Liver (tissue), 9 donors: ENCODE measurements around the gene PHF12. TPM values are rescaled to one million over a fixed set of nuclear protein-coding genes. Genes with fewer than 3 reads are reported as not detected.

Experiments used
- DNase-seq: peaks from one replicate; pipeline ENCODE4 v3.0.0-alpha.2; 2017; ENCODE audit warnings: low spot score
- H3K27ac ChIP-seq, 2 donors: one replicate each; pipeline ENCODE4 v1.7.0; 2013; ENCODE audit warnings: inconsistent platforms in 2 of 2, low read length in 2 of 2, control low read depth in 1 of 2, low read depth in 1 of 2, mild to moderate bottlenecking in 1 of 2
- H3K27me3 ChIP-seq, 4 donors: one replicate each; pipeline versions ENCODE4 v1.6.1 to v1.7.0; 2013; ENCODE audit warnings: low read length in 3 of 4, inconsistent platforms in 1 of 4, mild to moderate bottlenecking in 1 of 4, moderate library complexity in 1 of 4; ENCODE audit not compliant: control insufficient read depth in 4 of 4, insufficient read depth in 4 of 4
- H3K36me3 ChIP-seq, 4 donors: one replicate each; pipeline versions ENCODE4 v1.6.1 to v1.7.0; 2013; ENCODE audit warnings: low read length in 3 of 4, mild to moderate bottlenecking in 3 of 4, low read depth in 1 of 4, moderate library complexity in 1 of 4; ENCODE audit not compliant: control insufficient read depth in 4 of 4, insufficient read depth in 3 of 4
- H3K4me1 ChIP-seq, 4 donors: one replicate each; pipeline versions ENCODE4 v1.6.1 to v1.7.0; 2013; ENCODE audit warnings: low read length in 3 of 4, mild to moderate bottlenecking in 3 of 4, moderate library complexity in 1 of 4; ENCODE audit not compliant: control insufficient read depth in 4 of 4, insufficient read depth in 4 of 4
- H3K4me3 ChIP-seq, 3 donors: one replicate each; pipeline versions ENCODE4 v1.6.1 to v1.7.0; 2013; ENCODE audit warnings: low read length in 3 of 3, control low read depth in 1 of 3, low read depth in 1 of 3, mild to moderate bottlenecking in 1 of 3
- H3K9ac ChIP-seq, 2 donors: one replicate each; pipeline ENCODE4 v1.7.0; 2013; ENCODE audit warnings: low read length in 2 of 2, mild to moderate bottlenecking in 2 of 2, moderate library complexity in 2 of 2, control low read depth in 1 of 2, low read depth in 1 of 2
- H3K9me3 ChIP-seq, 4 donors: one replicate each; pipeline versions ENCODE4 v1.6.1 to v1.7.0; 2013; ENCODE audit warnings: low read length in 3 of 4; ENCODE audit not compliant: control insufficient read depth in 4 of 4
- ATF3 ChIP-seq: IDR thresholded peaks from 2 replicates; pipeline ENCODE4 v1.6.1; 2016; ENCODE audit warnings: antibody characterized with exemption
- FOXA1 ChIP-seq: IDR thresholded peaks from 2 replicates; pipeline ENCODE4 v1.6.1; 2016; ENCODE audit warnings: antibody characterized with exemption
- GABPA ChIP-seq, 2 donors: IDR thresholded peaks in 1 of 2; conservative IDR thresholded peaks in 1 of 2; 2 replicates each; pipeline ENCODE4 v1.6.1; 2016; ENCODE audit warnings: antibody characterized with exemption in 2 of 2, mild to moderate bottlenecking in 1 of 2, moderate library complexity in 1 of 2
- HNF4A ChIP-seq, 2 donors: conservative IDR thresholded peaks; 2 replicates each; pipeline ENCODE4 v1.6.1; 2016; ENCODE audit warnings: antibody characterized with exemption in 2 of 2, mild to moderate bottlenecking in 2 of 2
- HNF4G ChIP-seq: IDR thresholded peaks from 2 replicates; pipeline ENCODE4 v1.6.1; 2016; ENCODE audit warnings: antibody characterized with exemption
- JUND ChIP-seq, 2 donors: IDR thresholded peaks; 2 replicates each; pipeline ENCODE4 v1.6.1; 2016; ENCODE audit warnings: antibody characterized with exemption in 2 of 2
- RAD21 ChIP-seq, 2 donors: IDR thresholded peaks; 2 replicates each; pipeline ENCODE4 v1.6.1; 2016; ENCODE audit warnings: antibody characterized with exemption in 2 of 2, mild to moderate bottlenecking in 2 of 2
- RXRA ChIP-seq, 2 donors: IDR thresholded peaks; 2 replicates each; pipeline ENCODE4 v1.6.1; 2017 to 2018; ENCODE audit warnings: antibody characterized with exemption in 2 of 2, mild to moderate bottlenecking in 1 of 2
- SP1 ChIP-seq: IDR thresholded peaks from 2 replicates; pipeline ENCODE4 v1.6.1; 2018; ENCODE audit warnings: antibody characterized with exemption, mild to moderate bottlenecking
- TAF1 ChIP-seq: conservative IDR thresholded peaks from 2 replicates; pipeline ENCODE4 v1.6.1; 2016; ENCODE audit warnings: antibody characterized with exemption, mild to moderate bottlenecking
- YY1 ChIP-seq: IDR thresholded peaks from 2 replicates; pipeline ENCODE4 v1.6.1; 2016; ENCODE audit warnings: antibody characterized with exemption, mild to moderate bottlenecking
- WGBS: extraction: QIAGEN DNeasy Blood & Tissue Kit; methylation state at CpG from one replicate; pipeline ENCODE4 v1.1.7; 2013; 5-methylcytosine and 5-hydroxymethylcytosine counted together
- polyA plus RNA-seq, 2 donors: library from polyadenylated mRNA; stranded (reverse) in 1 of 2; unstranded in 1 of 2; fragments of 200-250 nt in 1 of 2; fragments of >200 nt in 1 of 2; fragmentation: Nextera tagmentation in 1 of 2; extraction: Ambion mirVana in 1 of 2; gene quantifications; one replicate each; pipeline versions ENCODE4 v1.2.1 to v1.2.3, GENCODE V29; 2013 to 2015
- total RNA-seq, 2 donors: library from RNA; depleted of rRNA; stranded (reverse); fragments of >200 nt; gene quantifications; one replicate each; pipeline ENCODE4 v1.2.3, GENCODE V29; 2014
- TF ChIP-seq, protein P1 (sequence below): IDR thresholded peaks from 2 replicates; pipeline ENCODE4 v1.6.1; 2016; ENCODE audit warnings: antibody characterized with exemption, mild to moderate bottlenecking
- TF ChIP-seq, protein P2 (sequence below): IDR thresholded peaks from 2 replicates; pipeline ENCODE4 v1.6.1; 2016; ENCODE audit warnings: antibody characterized with exemption
- TF ChIP-seq, protein P3 (sequence below): fragments of 150-350 bp; IDR thresholded peaks from 2 replicates; pipeline ENCODE4 v1.5.1; 2017; ENCODE audit warnings: improper control_type of control experiment, low read depth, low read length; ENCODE audit not compliant: missing input control
- TF ChIP-seq, protein P4 (sequence below): IDR thresholded peaks from 2 replicates; pipeline ENCODE4 v1.6.1; 2016; ENCODE audit warnings: antibody characterized with exemption
- donor health status: healthy.
- donor health status: healthy.
- donor health status: healthy.
- donor health status: healthy.
- donor health status: healthy.

PHF12 gene
- total and polyA plus RNA-seq, 4 donors, result 4.3 to 21.3 (median 11.7) TPM

GRCh38 chr17:28882154-28882895 is 69.0 kb downstream of the PHF12 start:
- H3K9me3 ChIP-seq, result no peaks in the 10 kb centered on the region

More at GRCh38 chr17:28882154-28882895, 69.0 kb downstream of the PHF12 start:
- H3K4me1 ChIP-seq, result no peaks in the 10 kb centered on the region
- no peaks in the 10 kb centered on the region for H3K27me3 ChIP-seq
- WGBS, result 96% methylated on average over 18 of the region's 18 CpGs
- peaks cover 37 to 71% (median 45%) of the 10 kb centered on the region in 4 donors for H3K36me3 ChIP-seq
- H3K4me3 ChIP-seq, result no peak overlapping the region
- no peak for DNase-seq
- no peak overlapping the region for H3K27ac ChIP-seq
- TF ChIP-seq GABPA (IDR thresholded peaks at IDR 0.05 in 1 of 2, conservative IDR thresholded peaks at IDR 0.05 in 1 of 2) (no peak), YY1 (no peak), SP1 (no peak), HNF4A (conservative IDR thresholded peaks at IDR 0.05) (no peak), TAF1 (no peak), ATF3 (no peak), JUND (IDR thresholded peaks at IDR 0.05) (no peak), FOXA1 (no peak), HNF4G (no peak), RAD21 (IDR thresholded peaks at IDR 0.05) (no peak), RXRA (IDR thresholded peaks at IDR 0.05) (no peak)
- TF ChIP-seq, protein P1, sequence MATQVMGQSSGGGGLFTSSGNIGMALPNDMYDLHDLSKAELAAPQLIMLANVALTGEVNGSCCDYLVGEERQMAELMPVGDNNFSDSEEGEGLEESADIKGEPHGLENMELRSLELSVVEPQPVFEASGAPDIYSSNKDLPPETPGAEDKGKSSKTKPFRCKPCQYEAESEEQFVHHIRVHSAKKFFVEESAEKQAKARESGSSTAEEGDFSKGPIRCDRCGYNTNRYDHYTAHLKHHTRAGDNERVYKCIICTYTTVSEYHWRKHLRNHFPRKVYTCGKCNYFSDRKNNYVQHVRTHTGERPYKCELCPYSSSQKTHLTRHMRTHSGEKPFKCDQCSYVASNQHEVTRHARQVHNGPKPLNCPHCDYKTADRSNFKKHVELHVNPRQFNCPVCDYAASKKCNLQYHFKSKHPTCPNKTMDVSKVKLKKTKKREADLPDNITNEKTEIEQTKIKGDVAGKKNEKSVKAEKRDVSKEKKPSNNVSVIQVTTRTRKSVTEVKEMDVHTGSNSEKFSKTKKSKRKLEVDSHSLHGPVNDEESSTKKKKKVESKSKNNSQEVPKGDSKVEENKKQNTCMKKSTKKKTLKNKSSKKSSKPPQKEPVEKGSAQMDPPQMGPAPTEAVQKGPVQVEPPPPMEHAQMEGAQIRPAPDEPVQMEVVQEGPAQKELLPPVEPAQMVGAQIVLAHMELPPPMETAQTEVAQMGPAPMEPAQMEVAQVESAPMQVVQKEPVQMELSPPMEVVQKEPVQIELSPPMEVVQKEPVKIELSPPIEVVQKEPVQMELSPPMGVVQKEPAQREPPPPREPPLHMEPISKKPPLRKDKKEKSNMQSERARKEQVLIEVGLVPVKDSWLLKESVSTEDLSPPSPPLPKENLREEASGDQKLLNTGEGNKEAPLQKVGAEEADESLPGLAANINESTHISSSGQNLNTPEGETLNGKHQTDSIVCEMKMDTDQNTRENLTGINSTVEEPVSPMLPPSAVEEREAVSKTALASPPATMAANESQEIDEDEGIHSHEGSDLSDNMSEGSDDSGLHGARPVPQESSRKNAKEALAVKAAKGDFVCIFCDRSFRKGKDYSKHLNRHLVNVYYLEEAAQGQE, result no peak
- TF ChIP-seq, protein P2, sequence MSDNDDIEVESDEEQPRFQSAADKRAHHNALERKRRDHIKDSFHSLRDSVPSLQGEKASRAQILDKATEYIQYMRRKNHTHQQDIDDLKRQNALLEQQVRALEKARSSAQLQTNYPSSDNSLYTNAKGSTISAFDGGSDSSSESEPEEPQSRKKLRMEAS, result no peak
- TF ChIP-seq, protein P3, sequence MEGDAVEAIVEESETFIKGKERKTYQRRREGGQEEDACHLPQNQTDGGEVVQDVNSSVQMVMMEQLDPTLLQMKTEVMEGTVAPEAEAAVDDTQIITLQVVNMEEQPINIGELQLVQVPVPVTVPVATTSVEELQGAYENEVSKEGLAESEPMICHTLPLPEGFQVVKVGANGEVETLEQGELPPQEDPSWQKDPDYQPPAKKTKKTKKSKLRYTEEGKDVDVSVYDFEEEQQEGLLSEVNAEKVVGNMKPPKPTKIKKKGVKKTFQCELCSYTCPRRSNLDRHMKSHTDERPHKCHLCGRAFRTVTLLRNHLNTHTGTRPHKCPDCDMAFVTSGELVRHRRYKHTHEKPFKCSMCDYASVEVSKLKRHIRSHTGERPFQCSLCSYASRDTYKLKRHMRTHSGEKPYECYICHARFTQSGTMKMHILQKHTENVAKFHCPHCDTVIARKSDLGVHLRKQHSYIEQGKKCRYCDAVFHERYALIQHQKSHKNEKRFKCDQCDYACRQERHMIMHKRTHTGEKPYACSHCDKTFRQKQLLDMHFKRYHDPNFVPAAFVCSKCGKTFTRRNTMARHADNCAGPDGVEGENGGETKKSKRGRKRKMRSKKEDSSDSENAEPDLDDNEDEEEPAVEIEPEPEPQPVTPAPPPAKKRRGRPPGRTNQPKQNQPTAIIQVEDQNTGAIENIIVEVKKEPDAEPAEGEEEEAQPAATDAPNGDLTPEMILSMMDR, result no peak
- TF ChIP-seq, protein P4, sequence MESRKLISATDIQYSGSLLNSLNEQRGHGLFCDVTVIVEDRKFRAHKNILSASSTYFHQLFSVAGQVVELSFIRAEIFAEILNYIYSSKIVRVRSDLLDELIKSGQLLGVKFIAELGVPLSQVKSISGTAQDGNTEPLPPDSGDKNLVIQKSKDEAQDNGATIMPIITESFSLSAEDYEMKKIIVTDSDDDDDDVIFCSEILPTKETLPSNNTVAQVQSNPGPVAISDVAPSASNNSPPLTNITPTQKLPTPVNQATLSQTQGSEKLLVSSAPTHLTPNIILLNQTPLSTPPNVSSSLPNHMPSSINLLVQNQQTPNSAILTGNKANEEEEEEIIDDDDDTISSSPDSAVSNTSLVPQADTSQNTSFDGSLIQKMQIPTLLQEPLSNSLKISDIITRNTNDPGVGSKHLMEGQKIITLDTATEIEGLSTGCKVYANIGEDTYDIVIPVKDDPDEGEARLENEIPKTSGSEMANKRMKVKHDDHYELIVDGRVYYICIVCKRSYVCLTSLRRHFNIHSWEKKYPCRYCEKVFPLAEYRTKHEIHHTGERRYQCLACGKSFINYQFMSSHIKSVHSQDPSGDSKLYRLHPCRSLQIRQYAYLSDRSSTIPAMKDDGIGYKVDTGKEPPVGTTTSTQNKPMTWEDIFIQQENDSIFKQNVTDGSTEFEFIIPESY, result no peak
- no peak overlapping the region for H3K9ac ChIP-seq
